ENCODE results near the gene GCSAM.

Gene GCSAM

GRCh38 chr3:112104774-112105173 is 28.3 kb downstream of the GCSAM start:
- DNase-seq (ENCODE audit: low spot score) = no peak

- no peak for DNase-seq (ENCODE audit: low spot score)
Observed at GRCh38 chr3:112101916-112102315, 31.1 kb downstream of the GCSAM start.

DNA sequence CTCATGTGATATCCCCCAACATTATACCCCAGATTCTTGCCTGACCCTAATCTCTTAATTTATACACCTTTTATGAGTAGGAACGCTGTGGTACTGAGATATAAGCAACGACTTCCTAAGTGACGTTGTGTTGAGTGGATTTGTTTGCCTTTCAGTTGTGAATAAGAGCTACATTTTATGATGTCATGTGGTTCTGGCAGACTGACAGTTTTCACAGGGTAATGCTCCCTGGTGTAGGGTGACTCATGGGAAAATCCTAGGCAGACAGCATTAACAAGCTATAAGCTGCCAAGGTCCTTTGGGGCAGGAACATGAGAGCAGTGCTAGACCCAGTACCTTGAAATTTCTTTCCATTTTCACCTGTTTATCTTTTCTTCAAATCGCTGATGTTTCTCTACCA is 35.7 kb downstream of the GCSAM start:
- DNase-seq (ENCODE audit: low spot score) = no peak

DNA sequence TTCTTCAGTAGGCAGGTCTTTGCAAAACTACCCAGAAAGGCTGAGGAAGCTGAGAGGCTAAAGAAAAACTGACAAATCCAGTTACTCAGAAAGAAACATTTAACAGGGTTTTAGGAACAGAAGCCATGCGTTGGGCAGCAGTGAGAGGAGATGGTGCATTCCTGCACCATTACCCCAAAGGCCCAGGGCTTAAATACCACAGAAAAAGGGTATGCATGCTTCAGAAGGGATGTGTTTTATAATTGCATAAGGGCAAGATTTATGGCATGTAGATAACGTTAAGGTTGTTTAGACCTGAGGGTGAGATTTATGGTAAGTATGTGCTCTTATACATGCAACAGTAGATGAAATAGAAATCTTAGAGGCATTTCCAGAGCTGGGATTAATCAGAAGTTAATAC is 36.9 kb downstream of the GCSAM start:
- no peak for DNase-seq (ENCODE audit: low spot score)

DNA sequence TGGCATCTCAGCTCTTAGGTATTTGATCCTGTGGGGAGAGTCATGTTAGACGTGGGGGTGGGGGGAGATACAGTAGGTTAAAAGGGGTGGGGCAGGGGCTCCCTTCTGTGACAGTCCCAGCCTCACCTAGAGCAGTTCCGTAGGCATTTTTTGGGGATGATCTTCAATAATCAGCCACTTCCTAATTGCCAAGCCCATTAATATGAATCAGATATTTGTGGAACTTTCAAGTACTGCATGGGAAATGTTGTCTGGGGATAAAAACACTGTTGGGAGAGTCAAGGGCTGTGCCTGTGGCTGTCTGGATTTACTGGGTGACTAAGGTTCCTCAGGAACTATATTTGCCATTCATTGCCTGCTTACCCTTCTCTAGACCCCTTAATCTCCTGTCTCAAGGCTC is 37.3 kb downstream of the GCSAM start:
- no peak for DNase-seq (ENCODE audit: low spot score)

- DNase-seq (ENCODE audit: low spot score) = no peak
Observed at GRCh38 chr3:112093180-112093522, 39.9 kb downstream of the GCSAM start.

DNA sequence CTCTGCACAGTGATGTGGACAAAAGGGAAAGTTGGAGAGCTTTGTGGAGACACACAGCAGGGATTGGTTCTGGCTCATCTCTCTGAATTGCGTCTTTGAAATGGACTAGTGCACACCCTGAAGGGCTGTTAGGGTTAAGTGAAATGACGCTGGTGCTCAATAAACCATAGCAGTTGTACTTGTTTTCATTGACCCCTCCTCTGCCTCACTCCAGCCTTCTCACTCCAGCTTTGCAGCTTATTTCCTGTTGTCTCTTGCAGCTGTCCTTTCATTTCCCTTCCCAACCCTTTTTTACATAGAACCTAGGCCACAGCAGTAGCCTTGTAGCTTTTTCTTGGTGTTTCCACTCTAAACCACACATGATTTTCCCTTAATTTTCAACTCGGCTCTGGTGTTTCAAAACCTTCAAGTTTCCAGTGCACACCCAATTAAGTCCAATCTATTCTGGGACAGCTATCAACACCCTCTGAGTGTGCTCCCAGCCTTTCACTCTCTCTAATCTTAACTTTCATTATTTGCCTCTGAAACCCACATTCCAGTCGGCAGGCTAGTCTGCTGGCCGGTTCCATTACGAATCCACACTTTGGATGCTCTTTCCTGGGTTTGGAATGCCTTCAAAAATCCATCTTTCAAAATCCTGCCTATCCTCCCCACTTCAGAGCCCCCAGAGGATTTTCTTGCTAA is 40.4 kb downstream of the GCSAM start:
- no peak for DNase-seq (ENCODE audit: low spot score)

DNA sequence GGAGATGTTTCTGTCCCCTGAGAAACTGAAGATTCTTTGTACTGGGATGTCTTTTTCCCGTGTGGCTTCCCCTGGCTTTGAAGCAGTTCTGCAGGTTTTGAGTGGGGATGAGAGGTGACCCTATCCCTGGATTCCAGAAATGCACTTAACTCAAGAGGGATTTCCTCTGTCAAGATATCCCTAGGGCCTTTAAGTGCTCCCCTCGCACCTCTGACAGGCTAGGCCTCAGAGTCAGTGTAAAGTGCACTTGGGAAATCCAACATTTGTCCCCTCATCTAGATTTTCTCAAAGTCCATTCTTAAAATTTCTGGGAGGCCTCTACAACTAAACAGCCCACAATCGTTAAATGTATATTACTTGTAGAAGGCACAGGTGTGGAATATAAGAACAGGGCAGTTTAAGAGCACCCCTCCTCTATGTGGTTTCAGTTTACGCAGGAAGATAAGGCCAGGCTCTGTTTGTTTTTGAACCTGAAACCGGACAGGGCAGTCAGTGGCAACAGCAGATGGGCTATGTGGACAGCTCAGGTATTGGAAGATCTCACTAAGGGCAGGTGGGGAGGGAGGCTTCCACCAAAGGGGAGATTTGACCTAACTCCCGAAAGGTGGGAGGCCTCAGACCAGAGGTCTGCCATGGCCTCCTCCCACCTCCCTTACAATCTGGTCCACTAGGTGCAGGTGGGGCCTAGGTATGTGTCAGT is 42.0 kb downstream of the GCSAM start:
- DNase-seq (ENCODE audit: low spot score) = no peak

GRCh38 chr3:112089956-112090886 is 42.8 kb downstream of the GCSAM start:
- DNase-seq (ENCODE audit: low spot score) = no peak

DNA sequence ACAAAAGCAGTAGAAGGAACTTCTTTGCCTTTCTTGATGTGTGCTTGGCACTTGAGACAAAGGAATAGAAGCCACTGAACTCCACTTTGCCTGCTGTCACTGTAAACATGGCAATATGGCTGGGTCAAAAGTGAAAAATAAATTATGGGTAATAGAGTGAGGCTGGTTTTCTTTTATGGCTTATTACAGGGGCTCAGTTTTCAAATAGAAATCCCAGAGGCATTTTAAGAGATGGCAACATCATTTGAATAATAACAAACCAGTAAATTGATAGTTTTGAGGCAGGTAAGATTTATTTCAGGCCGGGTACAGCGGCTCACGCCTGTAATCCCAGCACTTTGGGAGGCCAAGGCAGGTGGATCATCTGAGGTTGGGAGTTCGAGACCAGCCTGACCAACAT is 44.1 kb downstream of the GCSAM start:
- DNase-seq (ENCODE audit: low spot score) = no peak

- DNase-seq (ENCODE audit: low spot score) = no peak
Observed at GRCh38 chr3:112087746-112088145, 45.3 kb downstream of the GCSAM start.

DNA sequence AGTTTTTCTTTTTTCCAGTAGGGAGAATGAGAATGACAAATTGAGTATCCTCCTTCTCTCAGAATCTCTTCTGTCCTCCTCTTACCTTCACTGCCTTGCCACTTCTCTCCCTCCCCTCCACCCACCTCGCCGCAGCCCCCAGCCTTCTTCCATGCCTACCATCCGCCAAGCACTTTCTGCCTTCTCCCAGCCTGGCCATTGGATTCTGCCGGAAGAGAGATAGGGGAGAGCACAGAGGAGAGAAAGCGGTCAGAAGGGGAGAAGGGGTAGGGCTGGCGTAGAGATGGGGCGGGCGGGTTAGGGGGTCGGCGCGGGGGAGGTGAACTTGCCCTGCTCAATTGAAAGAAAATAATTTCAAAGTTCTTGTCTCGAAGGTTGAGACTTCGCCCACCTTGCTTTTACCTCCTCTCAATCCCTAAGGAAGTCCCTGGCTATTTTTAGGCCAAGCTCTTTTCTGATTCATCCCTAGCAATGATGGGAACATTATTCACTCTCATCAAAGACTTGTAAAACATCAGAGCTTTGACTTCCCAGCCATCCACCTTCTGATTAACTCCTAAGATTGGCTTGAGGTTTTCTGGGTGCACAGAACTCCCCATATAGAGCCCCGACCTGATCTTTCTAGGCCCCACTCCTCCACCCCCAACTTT is 46.0 kb downstream of the GCSAM start:
- DNase-seq (ENCODE audit: low spot score) = no peak

DNA sequence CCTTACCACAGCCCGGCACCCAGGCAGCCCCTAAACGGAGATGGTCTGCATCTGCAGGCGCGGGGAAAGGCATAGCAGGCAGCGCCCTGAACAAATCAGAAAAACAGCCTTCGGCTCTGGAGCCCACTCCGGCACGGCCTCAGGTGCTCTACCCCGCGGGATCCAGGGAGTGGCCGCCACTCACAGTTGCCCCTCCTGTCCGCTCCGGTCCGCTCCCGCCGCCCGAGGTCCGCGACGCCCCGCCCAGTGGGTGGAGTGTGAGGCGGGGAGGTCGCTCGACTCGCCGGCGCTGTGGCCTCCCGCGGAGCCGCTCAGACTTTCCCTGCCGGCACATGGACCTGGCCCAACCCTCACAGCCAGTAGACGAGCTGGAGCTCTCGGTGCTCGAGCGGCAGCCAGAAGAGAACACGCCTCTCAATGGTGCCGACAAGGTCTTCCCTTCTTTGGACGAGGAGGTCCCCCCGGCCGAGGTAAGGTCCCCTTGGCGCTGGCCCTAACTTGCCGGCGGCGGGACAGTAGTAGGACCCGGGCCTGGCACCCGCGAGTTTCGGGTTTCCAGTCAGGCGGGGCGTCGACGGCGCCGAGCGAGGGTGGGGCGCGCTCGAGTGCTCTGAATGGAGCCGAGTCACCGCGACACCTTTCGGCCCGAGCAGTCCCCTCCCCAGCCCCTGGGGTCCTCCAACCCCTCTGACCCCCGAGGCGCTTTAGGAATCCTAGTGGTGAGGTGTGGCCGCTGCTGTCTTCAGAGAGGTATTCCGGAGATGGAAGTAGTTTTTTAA is 46.8 kb downstream of the GCSAM start, which contains the start of gene C3orf52:
C3orf52 (plus strand) TSS at position 314 of the 779 bp plus-strand sequence; CDS start at position 333, 19 bp downstream.
- DNase-seq (ENCODE audit: low spot score) = peak; percentile 24

DNA sequence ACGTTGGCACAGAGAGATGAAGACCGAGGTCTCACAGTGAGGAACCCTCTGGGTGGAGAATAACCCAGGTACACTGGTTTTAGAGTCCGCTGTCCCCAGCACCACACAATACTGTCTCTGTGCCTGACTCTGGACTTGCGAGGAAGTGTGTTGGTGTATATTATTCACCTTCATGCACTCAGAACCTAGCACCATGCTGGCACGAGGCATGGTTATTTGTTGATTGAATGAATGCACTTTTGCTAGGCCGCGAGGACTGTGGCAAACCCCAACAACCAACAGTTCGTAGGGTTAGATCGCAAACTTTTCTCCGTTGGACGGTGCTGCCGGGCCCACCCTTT is 47.3 kb downstream of the GCSAM start:
- no peak for DNase-seq (ENCODE audit: low spot score)

DNA sequence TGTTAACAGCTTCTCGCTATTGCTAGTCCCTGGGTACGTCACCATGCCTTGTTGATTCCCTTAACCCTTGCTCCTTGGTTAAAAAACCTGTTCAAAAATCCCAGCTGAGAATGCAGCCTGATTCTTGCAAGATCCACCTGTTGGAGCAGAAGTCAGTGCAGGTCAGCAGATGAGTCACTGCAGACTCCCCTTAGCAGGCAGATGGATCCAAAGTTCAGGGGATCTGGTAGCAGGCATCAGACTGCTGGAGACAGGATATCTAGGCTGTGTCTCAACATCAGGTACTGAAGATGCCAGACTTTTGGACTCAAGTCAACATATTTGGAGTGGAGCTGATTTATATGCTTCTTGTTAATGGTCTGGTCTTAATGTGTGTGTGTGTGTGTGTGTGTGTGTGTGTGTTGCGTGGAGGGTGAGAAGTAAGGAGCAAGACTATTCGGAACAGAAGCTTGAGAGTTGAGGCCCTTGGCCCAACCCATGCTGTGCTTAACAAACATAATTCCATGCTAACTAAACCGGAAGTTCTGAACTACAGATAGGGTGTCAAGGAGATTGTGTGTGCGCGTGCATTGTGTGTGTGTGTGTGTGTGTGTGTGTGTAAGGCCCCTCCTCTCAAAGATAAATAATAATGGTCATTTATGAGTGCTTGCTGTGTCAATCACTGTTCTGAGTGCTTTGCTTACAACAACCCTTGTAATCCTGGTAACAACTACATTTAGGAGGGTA is 47.9 kb downstream of the GCSAM start:
- DNase-seq (ENCODE audit: low spot score) = no peak

DNA sequence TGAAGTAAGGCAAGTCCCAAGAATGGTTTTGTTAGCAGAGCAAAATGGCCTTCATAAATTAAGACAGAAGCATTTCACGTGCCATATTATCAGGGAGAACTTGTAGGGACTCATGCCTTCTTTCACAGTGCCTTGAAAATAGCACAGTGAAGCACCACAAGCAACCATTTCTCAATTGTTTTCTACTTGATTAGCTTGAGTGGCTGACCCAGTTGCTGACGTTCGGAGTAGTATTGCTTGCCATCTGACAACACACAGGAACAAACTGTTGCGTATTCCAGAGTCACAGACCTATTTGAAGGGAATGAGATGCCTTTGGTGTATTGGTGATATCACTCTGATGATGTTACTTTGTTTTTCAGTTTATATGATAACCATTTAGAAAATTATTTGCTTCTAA is 49.8 kb downstream of the GCSAM start:
- no peak for DNase-seq (ENCODE audit: low spot score)

- no peak for DNase-seq (ENCODE audit: low spot score)
Observed at GRCh38 chr3:112078125-112079083, 54.6 kb downstream of the GCSAM start.

GRCh38 chr3:112074616-112075497 is 58.2 kb downstream of the GCSAM start:
- DNase-seq (ENCODE audit: low spot score) = no peak

DNA sequence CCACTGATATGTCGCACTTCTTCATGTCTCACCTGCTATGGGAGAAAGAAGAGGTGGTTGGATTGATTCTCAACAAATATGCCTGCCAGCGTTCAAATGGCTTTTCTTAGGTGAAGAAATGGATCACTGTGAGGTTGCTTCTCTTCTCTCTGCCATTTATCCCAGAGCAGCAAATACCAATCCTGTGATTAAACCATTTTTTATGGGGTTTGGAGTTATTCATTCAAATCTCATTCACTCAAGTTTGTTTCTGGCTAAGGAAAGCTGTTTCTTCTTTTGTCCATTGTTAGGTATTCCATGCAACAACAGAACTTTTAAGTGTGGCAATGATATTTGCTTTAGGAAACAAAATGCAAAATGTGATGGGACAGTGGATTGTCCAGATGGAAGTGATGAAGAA is 59.0 kb downstream of the GCSAM start:
- DNase-seq (ENCODE audit: low spot score) = no peak
